MM.1S (cell line): Measurements from ENCODE around the gene ADRA1B.

Source experiments
- DNase-seq: peaks from one replicate; pipeline ENCODE4 v3.0.0-alpha.2; 2015
- H2AFZ ChIP-seq: fragments of 300-600 bp; sonication (generic); 2 replicates; pipeline ENCODE4 v1.6.0; 2016; ENCODE audit warnings: antibody characterized with exemption, low read length
- H3F3A ChIP-seq: fragments of 300-600 bp; sonication (generic); 2 replicates; pipeline ENCODE4 v1.6.1; 2016; ENCODE audit warnings: mild to moderate bottlenecking, antibody characterized with exemption, low read length, moderate library complexity, mixed read lengths; ENCODE audit not compliant: insufficient read depth
- H3K27ac ChIP-seq: fragments of 300-600 bp; sonication (generic); 2 replicates; pipeline ENCODE4 v1.5.1; 2016; ENCODE audit warnings: mild to moderate bottlenecking, low read length
- H3K27me3 ChIP-seq: fragments of 300-600 bp; sonication (generic); replicated peaks from 2 replicates; pipeline ENCODE4 v1.6.0; 2016; ENCODE audit warnings: low read length; ENCODE audit not compliant: insufficient read depth
- H3K36me3 ChIP-seq: fragments of 300-600 bp; sonication (generic); replicated peaks from 2 replicates; pipeline ENCODE4 v1.6.1; 2016; ENCODE audit warnings: mild to moderate bottlenecking, low read length, mixed read lengths; ENCODE audit not compliant: insufficient read depth
- H3K4me1 ChIP-seq: fragments of 300-600 bp; sonication (generic); 2 replicates; pipeline ENCODE4 v1.6.1; 2016; ENCODE audit warnings: low read length, mixed read lengths
- H3K4me2 ChIP-seq: fragments of 300-600 bp; sonication (generic); 2 replicates; pipeline ENCODE4 v1.6.0; 2016; ENCODE audit warnings: low read depth, low read length
- H3K4me3 ChIP-seq: fragments of 300-600 bp; sonication (generic); 2 replicates; pipeline ENCODE4 v1.5.1; 2016; ENCODE audit warnings: low read length, mixed read lengths
- H3K79me2 ChIP-seq: fragments of 300-600 bp; sonication (generic); 2 replicates; pipeline ENCODE4 v1.6.1; 2016; ENCODE audit warnings: mixed run types, low read length, mixed read lengths
- H3K9ac ChIP-seq: fragments of 300-600 bp; sonication (generic); 2 replicates; pipeline ENCODE4 v1.6.1; 2016; ENCODE audit warnings: low read length, mixed read lengths
- H3K9me2 ChIP-seq: fragments of 300-600 bp; sonication (generic); replicated peaks from 2 replicates; pipeline ENCODE4 v1.6.1; 2016; ENCODE audit warnings: mild to moderate bottlenecking, low read length, mixed read lengths; ENCODE audit not compliant: insufficient read depth
- H3K9me3 ChIP-seq: fragments of 300-600 bp; sonication (generic); replicated peaks from 2 replicates; pipeline ENCODE4 v1.6.1; 2016; ENCODE audit warnings: mild to moderate bottlenecking, low read length, mixed read lengths; ENCODE audit not compliant: insufficient read depth
- H4K20me1 ChIP-seq: fragments of 300-600 bp; sonication (generic); 2 replicates; pipeline ENCODE4 v1.6.1; 2016; ENCODE audit warnings: mild to moderate bottlenecking, low read length, moderate library complexity, mixed read lengths; ENCODE audit not compliant: insufficient read depth
- CTCF ChIP-seq: fragments of 300-600 bp; sonication (generic); IDR thresholded peaks from 2 replicates; pipeline ENCODE4 v1.5.1; 2016; ENCODE audit warnings: antibody characterized with exemption, low read length, mixed read lengths
- EZH2 ChIP-seq: fragments of 300-600 bp; sonication (generic); optimal IDR thresholded peaks from 2 replicates; pipeline ENCODE3; 2017; ENCODE audit warnings: low read depth, mild to moderate bottlenecking, antibody characterized with exemption, low read length, mixed read lengths
- EZH2phosphoT487 ChIP-seq: fragments of 300-600 bp; sonication (generic); IDR thresholded peaks from 2 replicates; pipeline ENCODE4 v1.6.1; 2018; ENCODE audit warnings: antibody characterized with exemption, low read length

Gene ADRA1B

GRCh38 chr5:159902444-159903121 is 13.7 kb upstream of the ADRA1B start:
- Histone ChIP-seq H3K9ac (no peak overlapping the region), H3K79me2 (no peaks in the 10 kb centered on the region), H3K9me2 (no peaks in the 10 kb centered on the region), H3K27me3 (no peaks in the 10 kb centered on the region), H3K9me3 (no peaks in the 10 kb centered on the region), H3K36me3 (no peaks in the 10 kb centered on the region), H3F3A (no peaks in the 10 kb centered on the region), H3K4me2 (no peak overlapping the region), H3K27ac (no peak overlapping the region), H3K4me3 (no peak overlapping the region), H2AFZ (no peak overlapping the region), H3K4me1 (0 out of 2 replicates have a peak, but pooled peaks cover 6% of the 10 kb centered on the region), H4K20me1 (no peaks in the 10 kb centered on the region)
- TF ChIP-seq CTCF: no peak
- no peak for TF ChIP-seq EZH2phosphoT487
- TF ChIP-seq EZH2: no peak
- DNase-seq: no peak

- H3K4me1 ChIP-seq: 0 out of 2 replicates have a peak, but pooled peaks cover 6% of the 10 kb centered on the region
- H3K9me3 ChIP-seq: no peaks in the 10 kb centered on the region
- no peak for DNase-seq
Measured at GRCh38 chr5:159903131-159903530, 13.2 kb upstream of the ADRA1B start.

GRCh38 chr5:159904874-159905273 is 11.4 kb upstream of the ADRA1B start:
- Histone ChIP-seq H3F3A (no peaks in the 10 kb centered on the region), H3K4me2 (no peak overlapping the region), H3K9me3 (no peaks in the 10 kb centered on the region), H3K27ac (no peak overlapping the region), H3K9ac (no peak overlapping the region), H4K20me1 (no peaks in the 10 kb centered on the region), H3K4me3 (no peak overlapping the region), H3K79me2 (no peaks in the 10 kb centered on the region), H3K9me2 (no peaks in the 10 kb centered on the region), H3K36me3 (no peaks in the 10 kb centered on the region), H3K4me1 (0 out of 2 replicates have a peak, but pooled peaks cover 6% of the 10 kb centered on the region), H2AFZ (no peak overlapping the region), H3K27me3 (no peaks in the 10 kb centered on the region)
- no peak for TF ChIP-seq CTCF
- TF ChIP-seq EZH2: no peak
- no peak for TF ChIP-seq EZH2phosphoT487
- DNase-seq: no peak

More at GRCh38 chr5:159903131-159903530, 13.2 kb upstream of the ADRA1B start:
- no peak overlapping the region for H3K4me3 ChIP-seq
- H3K4me2 ChIP-seq: no peak overlapping the region
- no peak overlapping the region for H3K9ac ChIP-seq
- H3K79me2 ChIP-seq: no peaks in the 10 kb centered on the region
- no peak for TF ChIP-seq EZH2
- no peak for TF ChIP-seq EZH2phosphoT487
- TF ChIP-seq CTCF: no peak
- no peaks in the 10 kb centered on the region for H3F3A ChIP-seq
- H3K27ac ChIP-seq: no peak overlapping the region
- H3K27me3 ChIP-seq: no peaks in the 10 kb centered on the region
- H3K36me3 ChIP-seq: no peaks in the 10 kb centered on the region
- H2AFZ ChIP-seq: no peak overlapping the region
- H3K9me2 ChIP-seq: no peaks in the 10 kb centered on the region
- H4K20me1 ChIP-seq: no peaks in the 10 kb centered on the region
